GM06990 (cell line): ENCODE results near the gene TTC4.
"Not testable (repeated sequence)": the region's sequence is repeated elsewhere in the genome, so short reads cannot be mapped to it uniquely, and the experiment has no call there.

Experiments used
- DNase-seq: peaks from one replicate; pipeline ENCODE4 v3.0.0-alpha.2; 2011; ENCODE audit not compliant: insufficient read length; ENCODE audit errors: extremely low read depth
- H3K27me3 ChIP-seq: replicated peaks from 2 replicates; pipeline ENCODE4 v1.6.0; 2011; ENCODE audit warnings: low read length; ENCODE audit not compliant: control insufficient read depth, insufficient read depth
- H3K36me3 ChIP-seq: 2 replicates; pipeline ENCODE4 v1.5.1; 2011; ENCODE audit warnings: low read length; ENCODE audit not compliant: control insufficient read depth, insufficient read depth
- H3K4me3 ChIP-seq: replicated peaks from 2 replicates; pipeline ENCODE4 v1.5.1; 2011; ENCODE audit warnings: low read depth, mild to moderate bottlenecking, control low read depth, low read length
- TF ChIP-seq, protein P1 (sequence below): IDR thresholded peaks from 2 replicates; pipeline ENCODE4 v1.5.1; 2011; ENCODE audit warnings: low read length, control low read depth, mild to moderate bottlenecking, inconsistent platforms; ENCODE audit not compliant: insufficient read depth, poor library complexity, severe bottlenecking

TTC4 gene

GRCh38 chr1:54767526-54767925 lies 51.9 kb downstream of the TTC4 start:
- TF ChIP-seq, protein P1, sequence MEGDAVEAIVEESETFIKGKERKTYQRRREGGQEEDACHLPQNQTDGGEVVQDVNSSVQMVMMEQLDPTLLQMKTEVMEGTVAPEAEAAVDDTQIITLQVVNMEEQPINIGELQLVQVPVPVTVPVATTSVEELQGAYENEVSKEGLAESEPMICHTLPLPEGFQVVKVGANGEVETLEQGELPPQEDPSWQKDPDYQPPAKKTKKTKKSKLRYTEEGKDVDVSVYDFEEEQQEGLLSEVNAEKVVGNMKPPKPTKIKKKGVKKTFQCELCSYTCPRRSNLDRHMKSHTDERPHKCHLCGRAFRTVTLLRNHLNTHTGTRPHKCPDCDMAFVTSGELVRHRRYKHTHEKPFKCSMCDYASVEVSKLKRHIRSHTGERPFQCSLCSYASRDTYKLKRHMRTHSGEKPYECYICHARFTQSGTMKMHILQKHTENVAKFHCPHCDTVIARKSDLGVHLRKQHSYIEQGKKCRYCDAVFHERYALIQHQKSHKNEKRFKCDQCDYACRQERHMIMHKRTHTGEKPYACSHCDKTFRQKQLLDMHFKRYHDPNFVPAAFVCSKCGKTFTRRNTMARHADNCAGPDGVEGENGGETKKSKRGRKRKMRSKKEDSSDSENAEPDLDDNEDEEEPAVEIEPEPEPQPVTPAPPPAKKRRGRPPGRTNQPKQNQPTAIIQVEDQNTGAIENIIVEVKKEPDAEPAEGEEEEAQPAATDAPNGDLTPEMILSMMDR, result no peak
- no peak overlapping the region for H3K4me3 ChIP-seq
- H3K27me3 ChIP-seq, result no peaks in the 10 kb centered on the region
- no peaks in the 10 kb centered on the region for H3K36me3 ChIP-seq
- DNase-seq, result no peak

- no peak for DNase-seq
- TF ChIP-seq, protein P1, result peak; percentile 23
- no peaks in the 10 kb centered on the region for H3K27me3 ChIP-seq
These were observed 52.4 kb downstream of the TTC4 start for GRCh38 chr1:54768093-54768492.

DNA sequence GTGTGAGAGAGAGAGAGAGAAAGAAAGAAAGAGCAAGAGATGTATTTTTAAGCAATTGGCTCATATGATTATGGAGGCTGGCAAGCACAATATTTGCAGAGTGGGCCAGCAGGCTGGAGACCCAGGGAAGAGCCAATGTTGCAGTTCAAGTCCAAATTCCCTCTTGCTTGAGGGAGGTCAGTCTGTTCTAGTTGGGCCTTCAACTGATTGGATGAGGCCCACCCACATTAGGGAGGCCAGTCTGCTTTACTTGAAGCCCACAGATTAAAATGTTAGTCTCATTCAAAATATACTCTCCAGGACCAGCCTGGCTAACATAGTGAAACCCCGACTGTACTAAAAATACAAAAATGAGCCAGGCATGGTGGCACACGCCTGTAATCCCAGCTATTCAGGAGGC lies 57.3 kb downstream of the TTC4 start:
- TF ChIP-seq, protein P1, result no peak
- H3K4me3 ChIP-seq, result no peak overlapping the region
- no peaks in the 10 kb centered on the region for H3K27me3 ChIP-seq
- H3K36me3 ChIP-seq, result no peaks in the 10 kb centered on the region
- no peak for DNase-seq

More at GRCh38 chr1:54768093-54768492, 52.4 kb downstream of the TTC4 start:
- Histone ChIP-seq H3K36me3 (no peaks in the 10 kb centered on the region), H3K4me3 (no peak overlapping the region)

DNA sequence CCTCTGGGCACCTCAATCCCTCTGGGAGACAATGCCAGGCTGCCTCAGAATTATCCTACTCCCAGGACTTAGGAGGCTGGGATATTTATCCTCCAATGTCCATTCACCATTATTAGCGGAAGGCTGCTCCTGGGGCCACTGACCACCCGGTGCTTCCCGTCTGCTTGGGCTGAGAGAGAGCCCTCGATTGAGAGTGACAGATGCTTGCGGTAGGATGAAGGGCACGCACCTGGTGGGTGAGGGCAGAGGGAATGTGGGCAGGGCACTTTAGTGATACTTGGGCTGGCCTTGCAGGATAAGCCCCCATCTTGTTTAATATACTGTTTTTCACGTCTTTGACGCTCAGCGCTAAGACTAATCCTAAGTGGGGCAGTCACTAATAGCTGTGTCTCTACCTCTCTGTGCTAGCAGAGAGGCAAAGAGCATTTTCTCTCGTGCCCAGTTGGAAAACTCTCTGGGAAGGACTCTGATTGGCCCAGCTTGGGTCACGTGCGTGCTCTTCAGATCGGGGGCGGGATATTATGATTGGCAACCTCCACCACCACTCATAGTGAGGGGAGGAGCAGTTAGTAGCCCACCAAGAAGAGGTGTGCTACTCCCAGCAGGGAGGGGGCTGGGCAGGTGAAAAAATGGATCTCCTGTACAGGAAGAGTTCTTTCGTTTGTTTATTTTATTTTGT lies 59.3 kb downstream of the TTC4 start:
- Histone ChIP-seq H3K36me3 (no peaks in the 10 kb centered on the region), H3K27me3 (no peaks in the 10 kb centered on the region), H3K4me3 (no peak overlapping the region)
- TF ChIP-seq, protein P1, result no peak
- DNase-seq, result no peak

DNA sequence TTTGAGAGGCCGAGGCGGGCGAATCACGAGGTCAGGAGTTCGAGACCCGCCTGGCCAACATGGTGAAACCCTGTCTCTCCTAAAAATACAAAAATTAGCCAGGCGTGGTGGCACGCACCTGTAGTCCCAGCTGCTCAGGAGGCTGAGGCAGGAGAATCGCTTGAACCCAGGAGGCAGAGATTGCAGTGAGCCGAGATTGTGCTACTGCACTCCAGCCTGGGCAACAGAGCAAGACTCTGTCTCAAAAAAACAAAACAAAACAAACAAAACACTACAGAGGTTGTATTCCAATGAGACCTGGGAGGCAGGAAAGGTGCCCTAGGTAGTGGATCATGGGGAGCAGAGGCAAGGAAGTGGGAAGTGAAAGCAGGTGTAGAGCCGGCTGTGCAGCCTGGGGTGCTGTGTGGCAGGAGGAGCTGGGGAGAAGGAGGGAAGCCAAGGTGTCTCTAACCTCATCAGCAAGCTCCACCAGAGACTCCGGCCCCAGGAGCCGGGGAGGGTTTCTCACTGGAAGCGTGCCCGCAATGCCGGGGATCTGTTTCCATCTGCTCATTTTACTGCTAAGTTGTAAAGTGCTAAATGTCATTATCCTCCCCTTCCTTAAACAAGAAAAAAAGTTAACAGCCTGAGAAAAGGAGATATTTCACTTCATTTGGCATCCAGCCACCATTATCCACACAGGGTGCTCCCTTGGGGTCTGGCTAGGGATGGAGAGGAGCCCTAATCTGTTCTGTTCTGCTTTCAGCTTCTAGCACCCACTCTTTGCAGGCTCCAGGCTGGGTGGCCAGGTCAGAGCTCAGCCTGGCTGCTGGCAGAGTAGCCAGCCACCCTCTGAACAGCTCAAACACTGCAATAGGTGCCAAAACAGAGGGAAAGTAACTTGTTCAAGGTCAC lies 60.4 kb downstream of the TTC4 start:
- not testable (repeated sequence) for DNase-seq, H3K4me3 ChIP-seq, H3K36me3 ChIP-seq, H3K27me3 ChIP-seq

GRCh38 chr1:54777011-54777410 lies 61.4 kb downstream of the TTC4 start:
- Histone ChIP-seq H3K4me3 (no peak overlapping the region), H3K27me3 (no peaks in the 10 kb centered on the region), H3K36me3 (no peaks in the 10 kb centered on the region)
- TF ChIP-seq, protein P1, result no peak
- DNase-seq, result no peak
